ENCODE data around the gene FSIP1. TPM values are rescaled to one million over a fixed set of nuclear protein-coding genes. Genes with fewer than 3 reads are reported as not detected.

Gene FSIP1
- total RNA-seq, 2 experiments from 2014 or later: 0.21 to 0.27 TPM

DNA sequence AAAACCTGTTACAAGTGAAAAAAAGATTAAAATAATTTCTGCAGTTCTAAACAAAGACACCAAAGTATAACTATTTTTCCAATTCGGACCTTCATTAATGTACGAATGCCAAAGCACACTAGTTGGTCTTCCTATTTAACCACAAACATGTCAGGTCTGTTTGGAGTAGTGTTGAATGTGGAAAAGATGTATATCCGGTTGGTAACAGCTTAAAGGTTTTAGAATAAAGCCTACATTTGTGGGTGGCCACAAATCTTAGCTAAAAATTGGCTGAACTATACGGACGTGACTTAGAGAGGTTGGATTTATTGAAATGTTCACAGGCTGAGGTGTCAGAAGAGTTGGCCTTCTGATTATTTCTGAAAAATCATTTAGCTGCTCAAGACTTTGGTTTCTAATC lies 78.4 kb downstream of the FSIP1 start:
- Mint-ChIP-seq H3K9me3 (no peaks in the 10 kb centered on the region), H3K27me3 (ENCODE audit: low read depth) (no peaks in the 10 kb centered on the region), H3K4me3 (no peak overlapping the region), H3K36me3 (ENCODE audit: low read depth) (no peaks in the 10 kb centered on the region), H3K4me1 (ENCODE audit: low read depth) (no peaks in the 10 kb centered on the region), H3K27ac (no peak overlapping the region)
- CTCF ChIA-PET: no interaction called here
- intact Hi-C loops (cut with micrococcal nuclease): no loop called here
- no peak for DNase-seq

DNA sequence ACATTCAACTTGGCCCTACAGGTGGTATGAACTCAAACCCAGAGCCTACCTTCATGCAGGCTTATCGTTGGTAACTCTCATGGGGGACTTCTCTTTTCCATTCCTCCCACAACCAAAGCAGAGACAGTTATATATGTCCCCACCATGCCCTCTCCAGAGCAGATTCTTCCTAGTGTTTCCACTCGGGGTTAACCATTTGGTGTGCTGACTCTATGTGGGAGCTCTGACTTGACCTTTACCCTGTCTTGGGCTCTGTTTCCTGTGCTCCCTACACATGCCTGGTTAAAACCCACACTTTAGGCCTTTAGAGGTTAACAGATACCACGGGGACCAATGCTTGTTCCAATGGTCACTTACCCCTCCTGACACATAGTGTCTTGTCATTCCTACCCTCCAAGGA lies 80.7 kb downstream of the FSIP1 start:
- Mint-ChIP-seq H3K4me1 (ENCODE audit: low read depth) (no peaks in the 10 kb centered on the region), H3K9me3 (no peaks in the 10 kb centered on the region), H3K27ac (no peak overlapping the region), H3K4me3 (no peak overlapping the region), H3K36me3 (ENCODE audit: low read depth) (no peaks in the 10 kb centered on the region), H3K27me3 (ENCODE audit: low read depth) (no peaks in the 10 kb centered on the region)
- intact Hi-C loops (cut with micrococcal nuclease): no loop called here
- DNase-seq: no peak
- CTCF ChIA-PET: interaction anchor here (0.6 to 1.0 kb wide), 2 partner anchors 55 to 230 kb away, joined by 3 read pairs; no protein-coding TSS in a partner anchor

DNA sequence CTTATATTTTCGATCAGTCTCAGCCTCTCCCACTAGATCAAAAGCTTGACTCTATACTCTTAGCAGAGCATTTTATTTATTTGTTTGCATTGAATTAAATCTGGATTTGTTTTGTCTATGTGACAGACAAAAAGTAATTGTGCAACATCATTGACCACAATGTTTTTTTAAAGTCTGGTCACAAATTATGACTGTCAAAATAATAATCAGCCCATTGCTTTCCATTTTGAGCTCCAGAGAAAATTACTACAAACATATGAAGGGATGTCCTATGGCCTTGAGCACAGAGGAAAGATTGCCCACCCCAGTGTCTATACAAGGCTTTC lies 82.3 kb downstream of the FSIP1 start:
- no peak for DNase-seq
- CTCF ChIA-PET: interaction anchor here (0.6 to 1.2 kb wide), 3 partner anchors 12 to 704 kb away, joined by 3 to 4 read pairs (median 3); no protein-coding TSS in a partner anchor
- H3K9me3 Mint-ChIP-seq: no peaks in the 10 kb centered on the region
- H3K4me1 Mint-ChIP-seq (ENCODE audit: low read depth): no peaks in the 10 kb centered on the region
- no peaks in the 10 kb centered on the region for H3K36me3 Mint-ChIP-seq (ENCODE audit: low read depth)
- no peak overlapping the region for H3K4me3 Mint-ChIP-seq
- no peaks in the 10 kb centered on the region for H3K27me3 Mint-ChIP-seq (ENCODE audit: low read depth)
- intact Hi-C loops (cut with micrococcal nuclease): no loop called here
- no peak overlapping the region for H3K27ac Mint-ChIP-seq

DNA sequence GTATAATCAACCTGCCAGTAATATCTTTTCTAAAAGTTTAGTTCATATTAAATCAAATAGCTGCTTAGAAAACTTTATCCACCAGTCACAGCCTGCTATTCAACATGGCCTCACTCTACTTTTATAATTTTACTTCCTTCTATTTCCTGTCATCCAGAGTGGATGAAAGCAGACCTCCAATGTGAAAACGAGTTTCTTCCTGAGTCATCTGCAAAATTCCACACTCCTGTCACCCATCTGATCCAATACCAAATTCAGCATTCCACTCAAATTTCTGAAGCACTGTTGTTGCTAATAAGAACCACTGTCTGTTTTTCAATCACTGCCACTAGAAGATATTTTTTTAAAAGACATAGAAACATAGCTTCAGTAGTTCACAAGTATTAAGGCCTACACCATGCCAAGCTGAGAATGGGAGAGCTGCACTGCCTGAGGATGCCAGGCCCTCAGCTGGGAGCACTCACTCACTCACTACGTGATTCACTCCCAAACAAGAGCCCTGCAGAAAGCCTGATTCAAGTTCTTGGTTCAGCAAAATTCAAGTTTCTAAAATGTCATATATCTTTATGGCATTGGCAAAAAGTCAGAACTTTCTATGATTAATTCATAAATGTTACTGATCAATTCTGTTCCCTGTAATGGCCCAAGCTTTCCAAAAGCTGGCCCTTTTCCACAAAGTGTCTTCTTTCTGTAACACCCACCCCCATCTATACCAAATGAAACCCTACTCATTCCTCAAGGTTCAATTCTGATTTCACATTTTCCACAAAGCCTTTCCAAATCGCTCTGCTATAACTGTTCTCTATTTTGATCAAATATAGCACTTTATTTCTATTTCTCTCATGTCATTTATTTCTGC lies 82.9 kb downstream of the FSIP1 start:
- no peak for DNase-seq
- H3K9me3 Mint-ChIP-seq: no peaks in the 10 kb centered on the region
- no peaks in the 10 kb centered on the region for H3K4me1 Mint-ChIP-seq (ENCODE audit: low read depth)
- intact Hi-C loops (cut with micrococcal nuclease): no loop called here
- no peaks in the 10 kb centered on the region for H3K27me3 Mint-ChIP-seq (ENCODE audit: low read depth)
- H3K4me3 Mint-ChIP-seq: no peak overlapping the region
- CTCF ChIA-PET: interaction anchor here (0.6 to 1.2 kb wide), 3 partner anchors 13 to 703 kb away, joined by 3 to 4 read pairs (median 3); no protein-coding TSS in a partner anchor
- no peaks in the 10 kb centered on the region for H3K36me3 Mint-ChIP-seq (ENCODE audit: low read depth)
- no peak overlapping the region for H3K27ac Mint-ChIP-seq

DNA sequence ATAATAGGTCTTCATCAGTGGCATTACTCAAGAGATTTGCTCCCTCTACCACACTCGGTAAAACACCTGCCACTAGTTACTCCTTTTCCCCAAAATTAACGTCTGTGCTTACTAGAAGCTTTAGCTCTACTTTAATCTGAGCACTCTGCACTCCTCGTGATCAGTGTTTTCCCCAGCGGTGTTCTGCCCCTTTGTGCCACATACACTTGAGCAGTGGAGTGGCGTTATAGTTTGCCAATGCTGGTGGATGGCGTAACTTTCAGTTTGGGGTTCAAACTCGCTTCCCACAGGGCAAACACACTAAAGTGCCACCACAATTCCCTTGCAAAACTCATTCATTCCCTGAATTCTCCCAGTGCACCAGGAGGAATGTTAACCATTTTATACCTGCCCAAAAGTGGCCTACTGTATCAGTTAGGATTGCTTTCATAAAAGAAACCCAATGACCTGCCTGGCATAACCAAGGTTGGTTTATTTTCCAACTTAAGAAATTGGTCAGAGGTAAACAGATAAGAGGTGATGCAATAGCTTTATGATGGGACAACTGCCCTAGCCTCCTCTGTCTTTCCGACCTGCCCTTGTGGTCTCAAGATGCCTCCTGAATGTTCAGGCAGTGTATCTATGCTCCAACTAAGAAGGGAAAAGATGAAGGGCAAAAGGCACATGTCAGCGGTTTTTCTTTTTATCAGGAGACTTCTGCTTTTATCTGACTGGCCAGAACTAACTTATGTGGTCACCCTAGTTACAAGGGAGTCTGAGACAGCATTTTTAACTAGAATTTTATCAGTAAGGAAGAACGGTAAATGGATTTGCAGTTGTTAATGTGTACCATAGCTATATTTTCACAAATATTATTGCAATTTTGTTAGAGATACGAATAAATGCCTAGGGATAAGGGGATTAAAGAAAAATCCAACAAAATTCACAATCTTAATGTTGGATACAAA lies 83.9 kb downstream of the FSIP1 start:
- Mint-ChIP-seq H3K4me1 (ENCODE audit: low read depth) (no peaks in the 10 kb centered on the region), H3K9me3 (no peaks in the 10 kb centered on the region), H3K36me3 (ENCODE audit: low read depth) (no peaks in the 10 kb centered on the region), H3K4me3 (no peak overlapping the region), H3K27me3 (ENCODE audit: low read depth) (no peaks in the 10 kb centered on the region), H3K27ac (no peak overlapping the region)
- intact Hi-C loops (cut with micrococcal nuclease): no loop called here
- CTCF ChIA-PET: interaction anchor here (2.6 kb wide), 1 partner anchor 58 kb away, joined by 10 read pairs; no protein-coding TSS in a partner anchor
- no peak for DNase-seq

DNA sequence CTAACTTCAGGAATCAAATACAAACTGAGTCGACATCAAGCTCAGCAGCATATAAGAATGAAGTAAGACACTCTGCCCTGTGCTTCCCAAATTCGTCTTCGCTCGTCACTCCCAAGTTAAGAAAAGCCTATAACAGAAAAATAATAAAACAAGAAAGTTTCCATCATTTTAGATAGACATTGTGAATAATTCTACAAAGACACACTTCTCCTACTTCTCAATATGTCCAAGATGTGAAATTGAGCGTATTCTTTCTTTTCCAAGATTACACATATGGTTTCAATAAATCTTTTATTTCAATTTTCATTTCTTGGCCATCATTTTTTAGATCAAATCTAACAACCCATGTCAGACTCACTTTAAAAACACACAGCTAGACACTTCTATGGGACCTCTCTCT lies 85.1 kb downstream of the FSIP1 start:
- intact Hi-C loops (cut with micrococcal nuclease): no loop called here
- Mint-ChIP-seq H3K9me3 (no peaks in the 10 kb centered on the region), H3K4me3 (no peak overlapping the region), H3K27me3 (ENCODE audit: low read depth) (no peaks in the 10 kb centered on the region), H3K4me1 (ENCODE audit: low read depth) (no peaks in the 10 kb centered on the region), H3K27ac (no peak overlapping the region), H3K36me3 (ENCODE audit: low read depth) (no peaks in the 10 kb centered on the region)
- DNase-seq: no peak
- CTCF ChIA-PET: interaction anchor here (2.6 kb wide), 1 partner anchor 59 kb away, joined by 10 read pairs; no protein-coding TSS in a partner anchor

DNA sequence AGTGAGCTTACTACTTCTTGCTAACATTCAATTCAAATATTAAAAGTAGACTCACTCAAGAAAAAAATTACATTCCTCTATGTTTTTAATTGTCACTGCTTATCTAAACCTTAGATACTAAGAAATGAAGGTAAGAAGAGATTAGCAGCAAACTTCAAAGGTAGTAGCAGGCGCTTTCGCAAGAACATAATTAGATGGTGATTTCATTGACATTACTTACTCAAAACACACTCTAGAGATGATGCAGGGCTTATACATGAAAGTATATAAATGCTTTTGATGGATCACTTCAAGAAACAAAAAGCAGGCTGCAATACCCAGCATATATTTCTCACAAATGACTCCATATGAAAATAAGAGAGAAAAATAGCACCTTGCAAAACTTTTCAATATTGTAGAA lies 86.8 kb downstream of the FSIP1 start:
- Mint-ChIP-seq H3K4me1 (ENCODE audit: low read depth) (no peaks in the 10 kb centered on the region), H3K27me3 (ENCODE audit: low read depth) (peaks cover 3% of the 10 kb centered on the region), H3K4me3 (no peak overlapping the region), H3K9me3 (no peaks in the 10 kb centered on the region), H3K27ac (no peak overlapping the region), H3K36me3 (ENCODE audit: low read depth) (no peaks in the 10 kb centered on the region)
- intact Hi-C loops (cut with micrococcal nuclease): no loop called here
- CTCF ChIA-PET: interaction anchor here (4.1 kb wide), 1 partner anchor 62 kb away, joined by 14 read pairs; no protein-coding TSS in a partner anchor
- peak; percentile 7 for DNase-seq

DNA sequence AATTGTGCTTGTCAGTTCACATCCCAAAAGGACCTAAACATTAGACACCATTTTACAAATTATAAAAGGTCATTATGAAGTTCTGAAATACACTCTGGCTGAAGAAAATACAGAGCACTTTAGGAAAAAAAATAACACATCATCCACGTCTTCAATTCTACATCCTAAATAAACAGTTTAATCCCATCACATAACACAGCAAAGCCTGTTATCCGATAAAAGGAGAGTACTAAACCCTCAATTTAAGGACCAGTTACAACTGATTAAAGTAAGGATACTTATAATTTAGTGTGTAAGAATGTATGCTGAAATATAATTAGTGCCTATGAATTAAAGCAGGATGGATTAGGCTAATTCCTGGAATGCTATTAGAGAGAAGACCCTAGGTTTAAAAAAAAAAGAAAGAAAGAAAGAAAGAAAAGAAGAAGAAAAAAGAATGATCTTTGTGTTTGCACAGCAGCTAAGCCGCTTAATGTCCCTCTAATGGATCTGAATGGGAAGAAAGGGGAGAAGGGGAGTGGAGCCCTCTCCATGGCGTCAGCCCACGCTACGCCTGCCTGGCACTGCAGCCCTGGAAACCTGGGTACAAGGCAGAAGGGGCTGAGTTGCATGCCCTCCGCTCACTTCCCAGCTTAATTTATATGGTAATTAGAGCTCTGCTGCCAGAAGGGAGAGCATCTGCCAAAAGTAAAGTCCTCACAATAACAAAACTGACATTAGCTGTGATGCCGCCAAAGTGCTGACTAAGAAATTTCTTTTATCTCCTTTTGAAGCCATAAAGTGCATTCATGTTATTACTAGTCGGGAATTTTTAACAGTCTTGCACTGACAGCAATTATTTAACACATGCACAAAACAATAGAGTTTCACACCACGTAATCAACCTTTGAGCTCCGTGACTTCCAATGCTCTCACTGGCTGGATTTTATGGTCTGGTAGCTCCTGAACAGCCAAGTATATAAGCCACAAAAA lies 90.0 kb downstream of the FSIP1 start:
- no peaks in the 10 kb centered on the region for H3K36me3 Mint-ChIP-seq (ENCODE audit: low read depth)
- H3K4me3 Mint-ChIP-seq: no peak overlapping the region
- CTCF ChIA-PET: interaction anchor here (4.1 kb wide), 1 partner anchor 65 kb away, joined by 14 read pairs; no protein-coding TSS in a partner anchor
- intact Hi-C loops (cut with micrococcal nuclease): no loop called here
- H3K27ac Mint-ChIP-seq: no peak overlapping the region
- DNase-seq: no peak
- peaks cover 3% of the 10 kb centered on the region for H3K27me3 Mint-ChIP-seq (ENCODE audit: low read depth)
- H3K4me1 Mint-ChIP-seq (ENCODE audit: low read depth): no peaks in the 10 kb centered on the region
- H3K9me3 Mint-ChIP-seq: no peaks in the 10 kb centered on the region

DNA sequence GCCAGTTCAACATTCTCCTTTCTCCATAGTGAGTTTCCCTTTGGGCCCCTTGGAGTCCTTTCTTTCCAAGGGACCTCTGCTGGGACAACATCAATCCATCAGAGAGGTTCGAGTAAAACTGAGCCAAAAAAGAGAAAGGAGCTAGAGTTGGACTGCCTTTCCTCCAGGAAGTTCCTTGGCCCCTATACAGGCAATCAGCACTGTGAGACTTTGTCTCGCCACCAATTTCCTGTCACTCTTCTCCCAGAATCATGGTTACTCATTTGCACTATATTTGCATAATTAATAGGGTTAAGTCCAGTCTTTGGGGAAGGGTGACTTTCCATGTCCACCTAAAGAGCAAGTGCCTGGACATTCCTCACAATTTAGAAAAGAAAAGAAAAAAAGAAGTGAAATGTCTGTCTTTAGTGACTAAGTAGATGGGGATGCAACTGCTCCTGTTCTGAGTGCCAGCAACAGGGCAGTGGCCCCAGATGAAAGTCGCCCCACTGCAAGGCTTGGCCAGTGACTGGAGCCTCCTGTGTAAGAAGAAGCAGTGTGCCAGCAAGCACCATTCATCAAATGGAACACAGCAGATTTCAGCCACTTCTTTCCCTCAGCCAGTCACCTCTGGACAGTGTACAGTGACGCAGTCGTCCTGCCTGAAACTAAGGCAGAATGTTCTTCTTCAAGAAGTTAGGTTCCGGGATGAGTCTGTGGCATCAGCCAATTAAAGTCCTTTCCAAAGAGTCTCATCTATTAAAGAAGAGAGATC lies 91.6 kb downstream of the FSIP1 start:
- no peak overlapping the region for H3K27ac Mint-ChIP-seq
- peaks cover 3% of the 10 kb centered on the region for H3K27me3 Mint-ChIP-seq (ENCODE audit: low read depth)
- intact Hi-C loops (cut with micrococcal nuclease): no loop called here
- no peaks in the 10 kb centered on the region for H3K9me3 Mint-ChIP-seq
- CTCF ChIA-PET: no interaction called here
- no peak overlapping the region for H3K4me3 Mint-ChIP-seq
- no peaks in the 10 kb centered on the region for H3K4me1 Mint-ChIP-seq (ENCODE audit: low read depth)
- H3K36me3 Mint-ChIP-seq (ENCODE audit: low read depth): no peaks in the 10 kb centered on the region
- DNase-seq: no peak

DNA sequence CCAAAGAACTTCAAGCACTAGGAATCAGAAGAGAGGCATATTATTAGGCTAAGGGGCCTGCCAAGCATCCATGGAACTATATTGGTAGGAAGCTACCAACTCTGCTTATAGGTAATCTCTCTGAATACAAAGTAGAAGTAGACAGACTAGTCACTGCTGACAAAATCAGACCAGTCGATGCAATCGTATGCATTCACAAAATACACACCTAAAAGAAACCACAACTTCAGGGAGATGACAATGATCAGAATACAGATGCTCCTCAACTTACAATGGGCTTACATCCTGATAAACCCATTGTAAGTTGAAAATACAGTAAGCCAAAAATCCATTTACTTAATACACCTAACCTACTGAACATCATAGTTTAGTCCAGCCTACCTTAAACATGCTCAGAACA lies 94.7 kb downstream of the FSIP1 start:
- Mint-ChIP-seq H3K36me3 (ENCODE audit: low read depth) (no peaks in the 10 kb centered on the region), H3K27me3 (ENCODE audit: low read depth) (peaks cover 3% of the 10 kb centered on the region), H3K4me3 (no peak overlapping the region), H3K9me3 (no peaks in the 10 kb centered on the region), H3K27ac (no peak overlapping the region), H3K4me1 (ENCODE audit: low read depth) (no peaks in the 10 kb centered on the region)
- intact Hi-C loops (cut with micrococcal nuclease): no loop called here
- no peak for DNase-seq
- CTCF ChIA-PET: interaction anchor here (1.7 to 4.5 kb wide), 2 partner anchors 70 to 94 kb away, joined by 3 to 95 read pairs; no protein-coding TSS in a partner anchor

DNA sequence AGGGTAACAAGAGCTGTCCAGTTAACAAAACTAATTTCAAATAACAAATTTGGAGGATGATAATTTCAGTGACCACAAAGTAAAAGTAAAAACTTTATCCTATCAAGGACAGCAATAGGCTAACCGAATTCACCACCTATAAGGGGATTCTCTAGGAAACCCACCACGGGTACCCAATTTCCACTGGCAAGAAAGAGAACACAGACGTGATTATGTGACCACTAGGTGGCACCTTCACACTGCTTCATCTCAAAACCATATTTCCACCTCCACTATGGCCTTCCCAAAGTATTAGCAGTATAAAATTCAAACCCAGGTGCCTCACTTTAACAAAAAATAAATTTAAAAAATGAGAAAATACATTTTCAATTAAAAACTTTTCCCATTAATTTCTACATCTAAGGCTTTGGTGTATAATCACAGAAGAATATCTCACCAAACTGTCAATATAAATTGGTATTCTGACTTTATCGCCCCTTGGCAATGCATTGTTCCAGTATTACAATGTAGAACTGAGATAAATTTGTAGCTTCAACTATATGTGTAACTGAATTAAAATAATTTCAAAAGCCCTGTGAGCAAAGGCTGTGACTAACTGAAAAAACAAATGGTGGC lies 96.5 kb downstream of the FSIP1 start:
- Mint-ChIP-seq H3K27me3 (ENCODE audit: low read depth) (no peaks in the 10 kb centered on the region), H3K9me3 (no peaks in the 10 kb centered on the region), H3K27ac (no peak overlapping the region), H3K4me3 (no peak overlapping the region), H3K36me3 (ENCODE audit: low read depth) (no peaks in the 10 kb centered on the region), H3K4me1 (ENCODE audit: low read depth) (no peaks in the 10 kb centered on the region)
- CTCF ChIA-PET: interaction anchor here (0.6 to 4.5 kb wide), 15 partner anchors 17 to 589 kb away, joined by 3 to 95 read pairs (median 3); no protein-coding TSS in a partner anchor
- intact Hi-C loops (cut with micrococcal nuclease): loop anchor here (1.0 kb wide), 3 partner anchors 71 to 588 kb away; no protein-coding TSS in a partner anchor
- peak; percentile 54 for DNase-seq
